NCI-H446 treated with DMSO at 0.1 percent for 48 hours (cell line): ENCODE results near the gene REPIN1.

Experiments used
- DNase-seq: peaks from one replicate; lab custom pipeline; 2025; lab: John Stamatoyannopoulos, UW

The REPIN1 gene

DNA sequence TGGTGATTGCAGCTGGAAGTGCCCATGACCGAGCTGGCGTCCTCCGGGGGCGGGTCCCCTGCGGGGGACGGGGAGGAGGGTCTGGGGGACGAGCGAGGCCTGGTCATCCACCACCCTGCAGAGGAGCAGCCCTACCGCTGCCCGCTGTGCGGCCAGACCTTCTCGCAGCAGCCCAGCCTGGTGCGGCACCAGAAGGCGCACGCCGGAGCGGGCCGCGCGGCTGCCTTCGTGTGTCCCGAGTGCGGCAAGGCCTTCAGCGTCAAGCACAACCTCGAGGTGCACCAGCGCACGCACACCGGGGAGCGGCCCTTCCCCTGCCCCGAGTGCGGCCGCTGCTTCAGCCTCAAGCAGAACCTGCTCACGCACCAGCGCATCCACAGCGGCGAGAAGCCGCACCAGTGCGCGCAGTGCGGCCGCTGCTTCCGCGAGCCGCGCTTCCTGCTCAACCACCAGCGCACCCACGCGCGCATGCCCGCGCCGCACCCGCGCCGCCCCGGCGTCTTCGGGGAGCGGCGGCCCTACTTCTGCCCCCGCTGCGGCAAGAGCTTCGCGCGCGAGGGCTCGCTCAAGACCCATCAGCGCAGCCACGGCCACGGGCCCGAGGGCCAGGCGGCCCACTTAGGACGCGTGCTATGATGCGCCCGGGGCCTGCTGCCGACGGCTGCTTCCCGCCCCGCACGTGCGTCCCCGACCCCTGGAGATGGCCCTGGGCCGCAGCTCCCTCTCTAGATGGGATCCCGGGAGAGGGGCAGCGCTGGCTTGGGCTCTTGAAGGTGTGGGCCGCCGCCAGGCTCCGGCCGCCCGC lies 39.2 kb downstream of the REPIN1 start:
- DNase-seq, result no peak

DNA sequence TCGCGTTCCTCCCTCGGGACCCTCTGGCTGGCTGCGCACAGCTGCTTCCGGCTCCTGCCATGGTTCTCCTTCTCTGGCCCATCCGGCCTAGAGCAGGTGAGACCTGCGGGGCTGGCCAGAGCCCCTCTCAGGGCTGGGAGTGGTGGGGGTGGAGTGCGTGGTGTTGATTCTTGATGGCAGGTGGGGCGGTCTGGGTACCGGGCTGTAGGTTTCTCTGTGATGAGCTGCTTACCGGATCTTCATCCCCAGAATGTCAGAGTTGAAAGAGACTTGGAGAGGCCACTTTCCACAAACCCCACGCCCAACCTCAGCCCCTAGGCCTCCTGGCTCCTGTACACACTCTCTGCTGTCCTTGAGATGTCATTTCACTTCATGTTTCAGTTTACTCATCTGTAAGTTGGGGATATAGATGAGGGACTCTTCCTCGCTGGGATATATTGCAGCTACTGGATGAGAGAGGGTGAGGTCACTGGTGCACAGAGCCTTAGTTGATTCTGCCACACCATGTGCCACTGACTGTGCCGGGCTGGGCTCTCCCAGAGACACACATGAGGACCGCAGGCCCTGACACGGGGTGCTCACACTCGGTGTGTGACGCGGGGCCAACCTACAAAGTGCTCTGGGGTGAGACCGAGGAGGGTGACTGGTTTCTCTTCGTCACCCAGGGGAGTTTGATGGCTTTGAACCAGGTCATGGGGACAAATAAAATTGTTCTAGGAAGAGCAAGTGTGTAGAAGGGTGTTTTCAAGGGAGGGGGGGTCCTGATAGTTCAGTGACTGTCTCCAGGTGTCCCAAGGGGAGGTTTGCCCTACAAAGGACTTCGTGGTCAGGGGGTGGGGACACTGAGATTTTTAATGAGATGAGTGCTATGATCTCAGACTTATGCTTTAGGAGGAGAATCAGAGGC lies 40.0 kb downstream of the REPIN1 start:
- no peak for DNase-seq

DNA sequence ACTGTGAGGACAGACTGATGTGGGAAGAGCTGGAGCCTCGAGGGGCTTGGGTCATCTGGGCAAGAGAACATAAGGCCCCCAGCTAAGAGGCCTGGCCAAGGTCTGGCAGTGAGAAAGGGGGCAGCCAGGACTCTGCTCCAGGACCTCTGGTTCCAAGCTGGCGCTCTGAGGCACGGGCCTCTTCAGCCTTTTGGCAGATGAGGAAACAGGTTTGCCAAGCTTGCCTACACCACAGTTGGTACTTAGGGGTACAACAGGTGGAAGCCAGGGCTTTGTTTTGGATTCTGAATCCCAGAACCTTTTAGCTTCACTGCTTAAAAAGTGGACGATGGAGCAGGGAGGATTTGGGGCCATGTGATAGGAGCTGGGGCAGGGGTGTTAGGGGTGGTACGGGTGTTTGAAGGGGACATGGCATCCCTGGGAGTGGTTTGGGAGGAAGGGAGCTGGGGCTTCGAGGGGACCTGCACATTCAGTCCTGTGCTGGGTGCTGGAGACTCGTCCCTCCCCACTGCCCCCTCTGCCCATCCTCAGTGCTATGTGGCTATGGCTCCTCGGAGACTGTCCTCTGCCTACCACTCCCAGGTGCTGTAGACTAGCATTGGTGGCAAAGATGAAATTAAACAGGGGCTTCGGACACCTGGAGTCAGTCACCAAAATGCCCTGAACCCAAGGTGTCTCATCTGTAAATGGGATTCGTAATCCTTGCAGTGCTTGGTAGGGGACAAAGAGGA lies 40.8 kb downstream of the REPIN1 start:
- DNase-seq, result no peak

DNA sequence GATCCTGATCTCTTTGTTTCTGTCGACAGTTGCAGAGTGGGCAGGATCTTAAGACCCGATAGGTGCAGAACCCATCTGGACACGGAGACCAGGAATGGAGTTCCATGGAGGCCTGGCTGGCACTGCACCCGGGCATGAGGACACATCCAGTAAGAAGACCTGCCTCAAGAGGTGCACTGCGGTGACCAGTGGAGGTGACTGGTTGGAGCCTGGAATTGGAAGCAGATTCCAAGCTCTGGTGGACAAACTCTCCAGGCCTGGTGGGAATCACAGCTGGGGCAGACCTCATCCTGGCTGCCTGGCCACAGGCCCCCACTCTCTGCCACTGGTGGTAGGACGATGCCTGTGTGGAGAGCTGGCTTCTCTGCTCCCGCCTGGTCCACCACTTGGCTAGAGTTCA lies 41.5 kb downstream of the REPIN1 start:
- no peak for DNase-seq

DNA sequence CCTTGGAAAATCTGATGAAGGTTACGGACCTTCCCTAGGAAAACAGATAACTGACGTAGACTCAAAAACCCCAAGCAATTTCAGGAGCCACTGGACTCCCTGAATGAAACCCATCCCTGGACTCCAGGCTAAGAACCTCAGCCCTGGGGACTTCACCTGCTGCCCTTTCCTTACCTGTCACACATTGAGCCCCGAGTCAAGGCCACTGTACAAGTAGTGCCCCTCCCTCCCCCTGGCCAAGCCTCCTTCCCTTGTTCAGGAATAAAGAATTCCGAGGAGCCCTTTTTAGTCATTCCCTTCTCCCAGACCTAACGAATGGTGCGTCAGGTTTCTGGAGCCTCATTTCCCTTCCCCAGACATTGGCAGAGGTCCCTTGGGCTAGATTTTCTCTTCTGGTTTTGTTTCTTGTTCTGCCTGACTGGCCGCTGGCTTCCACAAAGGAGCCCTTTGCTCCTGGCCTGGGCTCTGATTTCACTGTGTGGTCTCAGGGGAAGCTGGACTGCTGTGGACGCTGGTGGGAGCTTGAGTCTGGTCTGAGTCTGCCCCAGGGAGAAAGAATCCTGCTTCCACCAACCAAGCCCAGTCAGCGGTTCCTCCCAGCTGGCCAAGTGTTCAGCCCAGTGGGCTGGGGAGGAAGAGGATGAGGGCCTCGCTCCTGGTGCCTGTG lies 42.2 kb downstream of the REPIN1 start:
- DNase-seq, result no peak

DNA sequence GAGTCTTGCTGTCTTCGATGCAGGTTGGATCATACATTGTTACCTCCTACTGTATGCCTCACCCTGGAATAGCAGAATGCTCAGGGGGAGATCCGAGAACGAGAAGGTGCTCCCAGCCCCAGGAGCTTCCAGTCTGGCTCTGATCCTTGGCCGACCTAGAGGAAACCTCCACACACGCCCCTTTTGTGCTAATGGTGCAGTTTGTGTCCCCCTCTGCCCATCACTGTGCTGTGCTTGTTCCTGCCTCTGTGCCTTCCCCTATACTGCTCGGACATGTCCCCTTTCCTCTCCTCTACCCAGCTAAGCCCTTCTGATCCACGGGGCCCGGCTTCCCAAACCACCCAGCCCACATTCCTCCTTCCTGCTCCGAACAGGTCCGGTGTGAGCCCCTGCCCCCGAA lies 43.0 kb downstream of the REPIN1 start:
- DNase-seq, result no peak

DNA sequence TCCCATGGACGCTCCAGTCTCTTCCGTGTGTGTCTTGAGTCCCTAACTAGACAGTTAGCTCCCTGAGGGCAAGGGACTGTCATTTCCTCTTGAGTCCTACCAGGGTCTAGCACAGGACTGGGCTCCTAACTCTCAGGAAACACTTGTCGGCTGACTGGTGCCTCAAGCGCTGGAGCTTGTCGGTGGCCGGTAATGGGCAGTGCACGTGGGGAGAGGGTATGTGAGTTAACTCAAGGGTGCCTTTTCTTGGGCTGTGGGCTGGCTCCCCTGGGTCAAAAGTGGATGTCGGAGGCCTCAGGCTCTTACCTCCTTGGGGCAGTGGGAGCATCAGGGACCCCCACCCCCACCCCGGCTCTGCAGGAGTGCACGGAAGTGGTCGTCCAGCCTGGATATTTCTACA lies 43.4 kb downstream of the REPIN1 start:
- DNase-seq, result no peak

DNA sequence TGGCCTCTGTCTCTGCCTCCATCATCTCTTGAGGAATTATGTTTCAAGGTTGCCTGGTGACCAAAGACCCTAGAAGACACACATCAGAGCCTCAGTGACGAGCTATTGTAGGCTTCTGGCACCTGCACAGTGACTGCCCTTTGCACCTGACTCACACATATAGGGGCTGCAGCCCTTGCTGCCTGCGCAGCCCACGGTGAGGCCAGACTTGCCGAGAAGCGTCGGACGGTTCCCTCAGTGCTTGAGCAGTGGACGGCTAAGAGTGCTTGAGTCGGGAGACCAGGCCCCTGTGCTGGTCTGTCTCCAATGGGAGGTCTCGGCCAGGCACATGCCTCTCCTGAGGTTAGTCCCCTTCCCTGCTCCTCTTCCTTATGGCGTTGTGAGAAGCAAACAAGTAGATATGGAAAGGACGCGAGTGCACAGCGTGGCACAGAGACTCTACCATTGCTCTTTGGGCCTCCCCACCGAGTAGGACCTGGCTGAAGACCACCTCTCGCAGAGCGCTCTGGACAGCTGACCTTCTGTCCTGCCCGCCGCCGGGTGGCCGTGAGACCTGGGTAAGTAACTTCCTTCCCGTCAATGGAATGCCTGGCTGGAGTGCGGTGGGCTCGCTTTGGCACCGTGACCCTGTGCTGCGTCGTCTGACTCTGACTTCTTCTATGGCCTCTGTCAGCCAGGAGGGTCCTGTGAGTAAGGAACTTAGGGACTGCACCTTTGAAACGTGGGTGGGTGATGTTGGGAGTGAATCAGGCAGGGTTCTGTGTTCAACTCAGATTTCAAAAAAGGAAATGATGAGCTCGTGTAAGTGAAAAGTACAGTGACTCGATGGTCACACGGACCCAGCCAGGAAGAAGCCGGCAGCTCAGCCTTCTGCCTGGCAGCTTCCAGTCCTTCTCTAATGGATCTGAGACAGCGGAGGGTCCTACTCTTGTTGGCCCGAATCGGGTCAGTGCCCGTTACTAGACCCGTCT lies 44.2 kb downstream of the REPIN1 start:
- no peak for DNase-seq

DNA sequence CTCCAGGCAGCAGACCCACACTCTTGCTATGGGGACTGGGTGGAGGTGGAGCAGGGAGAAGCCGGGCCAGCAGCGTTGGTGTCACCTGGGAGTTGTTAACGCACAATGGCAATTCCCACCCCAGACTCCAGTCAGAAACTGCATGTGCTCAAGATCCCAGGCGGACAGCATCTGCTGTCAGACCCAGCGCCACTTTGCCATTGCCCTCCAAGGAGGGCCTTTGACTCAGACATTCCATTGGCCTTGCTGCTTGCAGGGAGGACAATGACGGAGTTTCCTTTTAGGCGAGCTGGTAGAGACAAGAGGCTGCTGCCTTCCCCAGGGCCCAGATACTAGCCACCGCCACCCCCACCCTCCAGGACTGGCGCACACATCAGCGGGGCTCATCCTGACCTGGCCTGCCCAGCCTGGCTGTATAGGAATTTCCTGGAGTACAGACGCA lies 45.0 kb downstream of the REPIN1 start:
- DNase-seq, result no peak

DNA sequence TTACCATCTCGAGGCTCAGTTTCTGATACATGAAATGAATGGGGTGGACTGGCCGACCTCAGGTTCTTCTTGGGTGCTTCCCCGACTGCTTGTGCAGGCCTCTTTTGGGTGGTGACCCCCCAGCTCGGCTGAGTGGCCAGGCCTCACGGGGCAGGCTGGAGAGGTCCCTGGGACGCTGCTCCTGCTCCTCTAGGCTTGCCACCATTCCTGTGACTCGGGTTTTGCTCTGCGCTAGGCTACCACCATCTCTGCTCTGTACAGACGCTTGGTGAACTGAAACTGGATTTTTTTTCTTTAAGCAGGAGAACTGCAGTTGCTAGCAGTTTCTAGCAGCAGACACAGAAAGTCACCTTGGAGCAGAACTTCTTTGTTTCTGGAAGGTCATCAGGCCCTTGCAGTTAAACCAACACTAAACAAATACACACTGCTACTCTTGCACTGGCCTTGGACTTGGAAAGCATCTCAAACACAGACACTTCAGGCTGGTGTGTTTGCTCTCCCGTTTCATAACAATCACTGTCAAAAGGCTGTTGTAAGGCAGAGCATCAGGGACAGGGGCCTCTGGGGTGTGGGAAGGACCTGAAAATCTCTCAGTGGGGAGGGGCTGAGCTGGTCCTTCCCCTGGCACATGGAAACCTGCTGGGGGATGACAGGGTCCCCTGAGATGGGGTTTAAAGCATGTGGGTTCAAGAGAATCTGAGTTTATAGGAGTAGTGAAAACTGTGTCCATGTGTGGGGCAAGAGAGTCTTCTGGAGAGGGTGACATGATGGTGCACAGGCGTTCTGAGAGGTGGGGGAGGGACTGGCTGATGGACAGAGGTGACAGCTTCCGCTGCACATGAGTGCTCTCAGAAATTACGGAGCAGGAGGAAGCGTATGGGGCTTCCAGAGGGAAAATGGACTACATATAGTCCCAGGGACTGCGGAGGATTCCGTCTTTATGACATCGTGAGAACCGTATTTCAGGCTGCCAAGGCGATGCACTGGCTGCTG lies 46.8 kb downstream of the REPIN1 start:
- DNase-seq, result no peak

DNA sequence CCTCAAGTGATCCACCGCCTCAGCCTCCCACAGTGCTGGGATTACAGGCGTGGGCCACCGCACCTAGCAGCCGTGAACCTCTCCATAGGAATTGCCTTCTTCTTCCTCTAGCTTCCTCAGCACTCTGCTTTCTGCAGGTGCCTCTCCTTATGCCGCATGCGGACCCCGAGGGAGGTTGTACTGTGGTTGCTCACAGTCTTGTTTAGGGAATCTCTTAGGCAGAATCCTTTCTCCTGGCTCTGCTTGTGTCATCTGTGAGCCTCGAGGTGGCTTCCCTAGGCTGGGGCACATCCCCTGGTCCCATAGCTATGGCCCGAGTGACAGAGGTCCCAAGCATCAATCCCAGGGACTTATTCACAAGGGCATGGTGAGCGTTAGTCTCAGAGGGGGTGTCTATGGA lies 48.6 kb downstream of the REPIN1 start:
- no peak for DNase-seq

DNA sequence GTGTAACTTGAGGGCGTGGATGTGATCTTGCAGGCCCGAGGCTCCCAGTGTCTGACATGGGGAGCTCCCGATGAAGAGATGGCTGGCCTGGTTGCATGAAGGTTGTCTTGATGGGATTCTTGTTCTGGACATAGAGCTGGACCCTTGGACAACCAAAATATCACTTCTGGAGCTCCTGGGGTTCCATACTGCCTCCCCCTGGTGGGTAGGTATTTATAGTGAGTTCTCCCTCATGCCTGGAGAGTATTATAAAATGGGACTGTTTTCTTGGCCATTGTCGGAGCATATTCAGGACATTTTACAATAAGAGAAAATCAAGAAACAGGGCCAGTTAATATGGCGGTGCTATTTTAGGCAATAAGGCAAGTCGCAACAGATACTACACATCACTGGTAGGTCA lies 49.2 kb downstream of the REPIN1 start:
- DNase-seq, result no peak

DNA sequence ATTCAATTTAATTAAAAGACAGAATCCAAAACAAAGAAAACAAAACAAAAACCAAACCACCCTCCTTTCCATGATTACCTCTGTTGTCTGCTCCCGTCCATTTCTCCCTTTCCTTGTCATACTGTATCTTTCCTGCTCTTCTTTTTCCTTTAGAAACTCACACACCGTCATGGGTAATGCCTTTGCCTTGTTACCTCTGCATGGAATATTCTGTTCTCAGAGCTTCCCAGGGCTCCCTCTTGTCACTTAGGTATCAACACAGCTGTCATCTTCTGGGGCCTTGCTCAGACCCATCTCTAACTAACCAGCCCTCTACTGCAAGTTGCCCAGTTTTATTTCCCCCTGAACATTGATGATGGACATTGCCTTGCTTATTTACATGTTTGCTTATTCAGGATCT lies 51.6 kb downstream of the REPIN1 start:
- DNase-seq, result no peak

DNA sequence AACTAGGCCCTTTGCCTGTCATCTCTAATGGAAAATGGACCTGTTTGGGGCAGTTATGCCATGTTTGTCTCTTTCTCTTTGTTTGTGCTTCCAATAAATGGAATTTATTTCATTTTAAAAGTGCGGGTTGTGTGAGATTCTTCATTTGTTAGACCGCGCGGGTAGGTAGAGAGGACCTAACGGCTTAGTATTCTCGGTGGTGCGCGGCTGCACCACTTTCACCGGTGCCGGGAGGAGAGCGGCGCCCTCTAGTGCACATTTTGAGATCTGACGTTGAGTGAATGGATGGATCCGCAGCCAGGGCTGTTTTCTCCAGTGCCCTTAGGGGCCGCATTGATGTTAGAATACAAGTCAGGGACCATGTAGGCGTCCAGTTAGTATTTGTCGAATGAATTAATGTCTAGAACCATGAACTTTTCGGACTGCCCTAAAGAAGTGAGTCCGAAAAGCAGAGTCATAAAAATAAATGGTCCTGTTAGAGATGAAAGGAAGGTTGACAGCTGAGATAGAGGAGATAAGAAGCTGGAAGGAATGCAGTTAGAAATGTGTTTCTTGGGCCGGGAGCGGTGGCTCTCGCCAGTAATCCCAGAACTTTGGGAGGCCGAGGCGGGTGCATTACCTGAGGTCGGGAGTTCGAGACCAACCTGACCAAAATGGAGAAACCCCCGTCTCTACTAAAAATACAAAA lies 52.5 kb downstream of the REPIN1 start:
- DNase-seq, result peak; percentile 59

DNA sequence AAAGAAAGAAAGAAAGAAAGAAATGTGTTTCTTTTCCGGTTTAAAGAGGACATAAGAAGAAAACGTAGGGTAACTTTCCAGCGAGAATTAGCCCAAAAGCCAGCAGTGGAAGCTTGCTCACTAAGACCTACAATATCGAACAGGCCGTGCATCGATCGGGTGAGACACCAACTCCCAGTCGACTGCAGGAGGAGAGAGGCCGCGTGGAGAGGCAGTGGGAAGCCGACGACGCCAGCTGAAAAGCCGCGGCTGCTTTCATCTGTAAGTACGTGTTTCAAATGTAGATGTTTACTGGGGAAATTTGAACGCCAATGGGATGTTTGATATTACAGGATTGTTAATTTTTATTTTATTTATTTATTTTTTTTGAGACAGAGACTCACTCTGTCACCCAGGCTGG lies 53.2 kb downstream of the REPIN1 start:
- no peak for DNase-seq
